OCI-LY7 (cell line): ENCODE data around the gene FIG4. TPM values are rescaled to one million over a fixed set of nuclear protein-coding genes. Genes with fewer than 3 reads are reported as not detected.
A peak's percentile ranks its signal among the peaks of the same experiment; 100 is the strongest.

ENCODE experiments used
- BruUV-seq: library from RNA; stranded (reverse); fragments of 400-500 nt; replicated peaks from 2 replicates; lab custom pipeline; 2021; lab: Mats Ljungman, UMichigan
- CTCF ChIA-PET: fragments of 300-600 bp; sonication (Branson Sonifier 250); formaldehyde crosslinking; loops from one replicate; lab custom pipeline; 2022; ENCODE audit warnings: antibody characterized with exemption; ENCODE audit not compliant: unreplicated experiment; lab: Charles Lee
- POLR2A ChIA-PET: fragments of 300-600 bp; sonication (Branson Sonifier 250); formaldehyde crosslinking; loops from one replicate; lab custom pipeline; 2022; ENCODE audit warnings: antibody characterized with exemption; lab: Charles Lee
- DNase-seq: peaks from one replicate; pipeline ENCODE4 v3.0.0-alpha.2; 2015; ENCODE audit warnings: low spot score
- H2AFZ ChIP-seq: fragments of 200-600 bp; sonication (generic), shearing (Covaris generic); 2 replicates; pipeline ENCODE4 v1.6.1; 2014; ENCODE audit warnings: mild to moderate bottlenecking, antibody characterized with exemption, low read length, moderate library complexity
- H3K27ac ChIP-seq: fragments of 200-600 bp; sonication (generic); 2 replicates; pipeline ENCODE4 v1.5.1; 2014; ENCODE audit warnings: mixed run types, low read depth, mild to moderate bottlenecking, moderate library complexity, low read length, inconsistent platforms; ENCODE audit not compliant: poor library complexity, severe bottlenecking
- H3K36me3 ChIP-seq: fragments of 200-600 bp; sonication (generic); 2 replicates; pipeline ENCODE4 v1.6.1; 2014; ENCODE audit warnings: mild to moderate bottlenecking, antibody characterized with exemption, low read length, moderate library complexity, mixed read lengths; ENCODE audit not compliant: insufficient read depth
- H3K4me1 ChIP-seq: fragments of 200-600 bp; sonication (generic); 2 replicates; pipeline ENCODE4 v1.5.1; 2014; ENCODE audit warnings: mild to moderate bottlenecking, low read length; ENCODE audit not compliant: insufficient read depth, poor library complexity, severe bottlenecking
- H3K4me2 ChIP-seq: fragments of 200-600 bp; sonication (generic); 2 replicates; pipeline ENCODE4 v1.6.1; 2014; ENCODE audit warnings: mild to moderate bottlenecking, low read length
- H3K4me3 ChIP-seq: fragments of 200-600 bp; sonication (generic); 2 replicates; pipeline ENCODE4 v1.5.1; 2014; ENCODE audit warnings: mild to moderate bottlenecking, low read depth, low read length; ENCODE audit not compliant: poor library complexity, severe bottlenecking
- H3K79me2 ChIP-seq: fragments of 200-600 bp; sonication (generic); 2 replicates; pipeline ENCODE4 v1.6.1; 2016; ENCODE audit warnings: low read depth, mild to moderate bottlenecking, low read length, moderate library complexity, mixed read lengths; ENCODE audit not compliant: insufficient read depth
- H3K9me2 ChIP-seq: fragments of 200-600 bp; sonication (generic); 2 replicates; pipeline ENCODE4 v1.6.1; 2016; ENCODE audit warnings: mild to moderate bottlenecking, low read length, mixed read lengths; ENCODE audit not compliant: insufficient read depth
- H3K9me3 ChIP-seq: fragments of 200-600 bp; sonication (generic); 2 replicates; pipeline ENCODE4 v1.6.1; 2014; ENCODE audit warnings: mild to moderate bottlenecking, mixed run types, low read length, mixed read lengths
- H4K20me1 ChIP-seq: fragments of 200-600 bp; sonication (generic); 2 replicates; pipeline ENCODE4 v1.6.1; 2014; ENCODE audit warnings: mild to moderate bottlenecking, antibody characterized with exemption, low read length, moderate library complexity, mixed read lengths; ENCODE audit not compliant: insufficient read depth
- CTCF ChIP-seq: fragments of 200-600 bp; sonication (generic); conservative IDR thresholded peaks from 2 replicates; pipeline ENCODE4 v1.5.1; 2014; ENCODE audit warnings: mild to moderate bottlenecking, antibody characterized with exemption, low read length, moderate library complexity, mixed read lengths
- EZH2phosphoT487 ChIP-seq: fragments of 200-600 bp; sonication (generic); IDR thresholded peaks from 2 replicates; pipeline ENCODE4 v1.6.1; 2018; ENCODE audit warnings: low read depth, borderline replicate concordance, mild to moderate bottlenecking, mixed run types, antibody characterized with exemption, low read length, moderate library complexity, mixed read lengths
- intact Hi-C: fragments of 100-400 bp; cut with micrococcal nuclease; formaldehyde crosslinking; loops from one replicate; pipeline ENCODE4 v1.10.0; 2022; ENCODE audit not compliant: unreplicated experiment
- total RNA-seq, 2 experiments: library from RNA; depleted of rRNA in 1 of 2; stranded (reverse); fragments of >200 nt in 1 of 2; shearing (Covaris generic) in 1 of 2; gene quantifications; 2 replicates each; pipeline ENCODE4 v1.2.3, GENCODE V29; 2014 to 2022

Gene FIG4
- total RNA-seq, 2 experiments from 2014 or later = 13.3 to 22.9 TPM

- Histone ChIP-seq H3K9me2 (no peaks in the 10 kb centered on the region), H3K9me3 (no peaks in the 10 kb centered on the region), H3K4me2 (no peak overlapping the region), H3K4me3 (no peak overlapping the region), H3K79me2 (no peaks in the 10 kb centered on the region), H4K20me1 (no peaks in the 10 kb centered on the region), H2AFZ (no peak overlapping the region), H3K36me3 (no peaks in the 10 kb centered on the region), H3K27ac (no peak overlapping the region), H3K4me1 (peaks cover 2% of the 10 kb centered on the region)
- CTCF ChIA-PET = interaction anchor here (2.3 kb wide), 1 partner anchor 338 kb away, joined by 6 read pairs; no protein-coding TSS in a partner anchor
- BruUV-seq = no TSS peak
- no peak for TF ChIP-seq EZH2phosphoT487
- no peak for TF ChIP-seq CTCF
- intact Hi-C loops = no loop called here
- POLR2A ChIA-PET = interaction anchor here (0.7 to 1.1 kb wide), 2 partner anchors 8 to 13 kb away, joined by 3 to 7 read pairs; no protein-coding TSS in a partner anchor
- DNase-seq = no peak
Measured at GRCh38 chr6:109701774-109702173, 10.7 kb downstream of the FIG4 start.

DNA sequence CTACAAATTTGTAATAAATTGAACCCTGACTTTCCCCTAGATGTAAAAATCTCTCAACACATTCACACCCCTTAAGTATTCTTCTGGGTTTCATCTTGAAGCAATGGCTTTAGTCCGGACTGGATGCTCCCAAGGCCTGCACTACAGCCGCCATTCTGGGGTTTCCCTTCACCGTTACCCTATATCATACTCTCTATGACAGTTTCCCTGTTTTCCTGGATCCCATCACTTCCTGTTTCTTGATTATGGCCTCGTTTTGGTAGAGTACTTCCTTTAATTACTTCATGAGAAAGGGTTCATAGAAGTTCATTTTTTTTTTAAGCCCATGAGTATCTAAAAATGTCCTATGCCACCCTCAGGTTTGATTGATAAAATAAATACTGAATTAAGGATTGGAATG lies 11.7 kb downstream of the FIG4 start:
- H3K9me2 ChIP-seq = no peaks in the 10 kb centered on the region
- H3K36me3 ChIP-seq = no peaks in the 10 kb centered on the region
- H4K20me1 ChIP-seq = no peaks in the 10 kb centered on the region
- peaks cover 2% of the 10 kb centered on the region for H3K4me1 ChIP-seq
- H3K4me2 ChIP-seq = no peak overlapping the region
- H3K27ac ChIP-seq = no peak overlapping the region
- H2AFZ ChIP-seq = no peak overlapping the region
- no peak overlapping the region for H3K4me3 ChIP-seq
- TF ChIP-seq EZH2phosphoT487 = no peak
- no peak for TF ChIP-seq CTCF
- intact Hi-C loops = no loop called here
- no peaks in the 10 kb centered on the region for H3K79me2 ChIP-seq
- ChIA-PET POLR2A (interaction anchor here (0.7 kb wide), 1 partner anchor 503 kb away, joined by 3 read pairs; no protein-coding TSS in a partner anchor), CTCF (no interaction called here)
- no TSS peak for BruUV-seq
- DNase-seq = no peak
- no peaks in the 10 kb centered on the region for H3K9me3 ChIP-seq

DNA sequence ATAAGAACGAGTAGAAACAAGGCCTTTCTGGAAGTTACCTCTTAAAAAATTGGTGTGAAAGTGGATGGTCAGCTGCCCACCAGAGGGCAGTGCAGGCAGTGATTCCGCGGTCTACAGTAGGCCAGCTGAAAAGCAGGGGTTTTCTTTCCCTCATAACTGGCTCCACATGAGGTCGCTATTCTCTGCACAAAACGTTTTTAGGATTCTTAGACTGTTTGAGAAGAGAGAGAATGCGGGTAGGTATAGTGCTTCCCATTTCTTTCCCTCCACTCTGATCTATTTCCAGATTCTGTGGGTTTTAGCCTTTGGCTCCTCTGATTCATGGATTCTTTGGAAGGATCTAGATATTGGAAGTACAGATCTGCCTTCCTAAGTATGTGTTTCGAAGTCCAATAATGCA lies 14.2 kb downstream of the FIG4 start:
- peaks cover 11% of the 10 kb centered on the region; the same call in 1 of the 2 replicates for H3K9me3 ChIP-seq
- H3K79me2 ChIP-seq = no peaks in the 10 kb centered on the region
- no peak overlapping the region for H3K4me2 ChIP-seq
- no peaks in the 10 kb centered on the region for H3K9me2 ChIP-seq
- ChIA-PET POLR2A (no interaction called here), CTCF (interaction anchor here (2.3 kb wide), 1 partner anchor 334 kb away, joined by 25 read pairs; no protein-coding TSS in a partner anchor)
- DNase-seq = peak; percentile 88
- TF ChIP-seq EZH2phosphoT487 (no peak), CTCF (peak; percentile 100)
- no TSS peak for BruUV-seq
- H3K4me1 ChIP-seq = peaks cover 2% of the 10 kb centered on the region
- no peaks in the 10 kb centered on the region for H4K20me1 ChIP-seq
- intact Hi-C loops = loop anchor here (1.0 to 5.0 kb wide), 4 partner anchors 178 to 685 kb away; no protein-coding TSS in a partner anchor
- no peak overlapping the region for H3K4me3 ChIP-seq
- H3K27ac ChIP-seq = no peak overlapping the region
- H2AFZ ChIP-seq = no peak overlapping the region
- H3K36me3 ChIP-seq = no peaks in the 10 kb centered on the region
